WTC11 (cell line): ENCODE results near the gene ATN1.

Experiments used
- ATF2 ChIP-seq: sonication (generic); formaldehyde crosslinking; IDR thresholded peaks from 2 replicates; pipeline ENCODE4 v1.8.1; 2022; ENCODE audit warnings: low read depth, missing genetic modification reagents, borderline replicate concordance
- CBFB ChIP-seq: sonication (generic); formaldehyde crosslinking; IDR thresholded peaks from 2 replicates; pipeline ENCODE4 v1.8.1; 2022; ENCODE audit warnings: mild to moderate bottlenecking, low read depth, missing genetic modification reagents
- CREM ChIP-seq: sonication (generic); formaldehyde crosslinking; IDR thresholded peaks from 2 replicates; pipeline ENCODE4 v1.8.1; 2022; ENCODE audit warnings: mild to moderate bottlenecking, missing genetic modification reagents, moderate library complexity
- CTCF ChIP-seq: fragments of 200-600 bp; IDR thresholded peaks from 2 replicates; pipeline ENCODE4 v1.8.0; 2022; ENCODE audit warnings: antibody characterized with exemption
- ESRRA ChIP-seq: sonication (generic); formaldehyde crosslinking; IDR thresholded peaks from 2 replicates; pipeline ENCODE4 v1.8.1; 2022; ENCODE audit warnings: mild to moderate bottlenecking, missing genetic modification reagents, borderline replicate concordance
- FOXJ3 ChIP-seq: sonication (generic); formaldehyde crosslinking; IDR thresholded peaks from 2 replicates; pipeline ENCODE4 v1.9.0; 2021; ENCODE audit warnings: missing genetic modification reagents, mild to moderate bottlenecking, borderline replicate concordance
- MXD4 ChIP-seq: fragments of 250-450 bp; sonication (Bioruptor Pico); IDR thresholded peaks from 2 replicates; pipeline ENCODE4 v1.8.0; 2021; ENCODE audit warnings: mild to moderate bottlenecking, moderate library complexity, borderline replicate concordance
- NR3C1 ChIP-seq: sonication (generic); formaldehyde crosslinking; conservative IDR thresholded peaks from 2 replicates; pipeline ENCODE4 v1.8.1; 2023; ENCODE audit warnings: low read depth, mild to moderate bottlenecking, missing genetic modification reagents
- USF1 ChIP-seq: sonication (generic); formaldehyde crosslinking; IDR thresholded peaks from 2 replicates; pipeline ENCODE4 v1.8.0; 2022; ENCODE audit warnings: mild to moderate bottlenecking, missing genetic modification reagents
- ZNF219 ChIP-seq: sonication (generic); formaldehyde crosslinking; IDR thresholded peaks from 2 replicates; pipeline ENCODE4 v1.8.0; 2023; ENCODE audit warnings: missing genetic modification reagents, mild to moderate bottlenecking, borderline replicate concordance
- ZNF425 ChIP-seq: fragments of 250-450 bp; sonication (Bioruptor Pico); conservative IDR thresholded peaks from 2 replicates; pipeline ENCODE4 v1.9.0; 2021; ENCODE audit warnings: mild to moderate bottlenecking
- TF ChIP-seq, protein P1 (sequence below): sonication (generic); formaldehyde crosslinking; conservative IDR thresholded peaks from 2 replicates; pipeline ENCODE4 v1.8.1; 2022; ENCODE audit warnings: mild to moderate bottlenecking, missing genetic modification reagents

DNA sequence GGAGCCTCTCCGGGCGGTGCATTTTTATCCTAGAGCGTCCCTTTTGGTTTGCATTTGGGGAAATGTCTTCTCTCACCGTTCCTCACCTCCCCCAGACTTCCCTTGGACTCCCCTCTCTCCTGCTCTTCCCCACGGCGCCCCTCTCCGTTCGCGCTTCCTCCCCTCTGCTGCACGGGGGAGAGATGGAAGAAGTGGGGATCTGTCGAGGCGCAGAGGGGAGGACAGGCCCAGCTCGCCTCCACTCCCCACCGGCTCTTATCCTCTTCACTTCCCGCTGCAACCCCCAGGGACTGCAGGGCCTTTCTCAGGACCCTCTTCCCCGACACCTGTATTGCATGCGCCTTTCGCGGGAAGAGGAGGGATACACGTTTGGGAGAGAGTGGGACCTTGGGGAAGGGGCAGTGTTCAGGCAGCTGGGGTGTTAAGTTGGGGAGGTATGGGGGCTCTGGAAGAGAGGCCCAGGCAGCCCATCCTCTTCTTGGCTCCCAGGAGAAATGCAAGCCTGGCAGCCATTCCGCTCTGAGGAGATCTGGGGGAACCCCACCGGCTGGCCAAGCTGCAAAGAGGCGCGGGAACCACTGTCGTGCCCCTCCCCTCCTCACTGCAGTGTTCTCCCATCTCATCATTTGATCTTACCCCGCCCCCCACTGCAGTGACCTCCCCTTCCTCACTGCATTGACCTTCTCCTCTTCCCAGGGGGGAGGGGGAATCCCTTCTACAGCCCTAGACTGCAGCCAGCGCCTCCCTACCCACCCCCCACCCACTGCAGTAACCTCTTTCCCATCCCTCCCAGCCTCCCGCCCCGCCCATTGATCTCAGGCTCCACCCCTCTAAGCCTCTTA, 12.6 kb upstream of the ATN1 start:
- TF ChIP-seq ESRRA (no peak), CTCF (no peak), ZNF219 (CRISPR knock-in tag) (no peak), NR3C1 (CRISPR knock-in tag) (no peak), ZNF425 (no peak), USF1 (CRISPR knock-in tag) (no peak), ATF2 (CRISPR knock-in tag) (no peak), CREM (CRISPR knock-in tag) (no peak), FOXJ3 (CRISPR knock-in tag) (no peak), MXD4 (CRISPR knock-in tag) (no peak), CBFB (CRISPR knock-in tag) (no peak)
- TF ChIP-seq, protein P1, sequence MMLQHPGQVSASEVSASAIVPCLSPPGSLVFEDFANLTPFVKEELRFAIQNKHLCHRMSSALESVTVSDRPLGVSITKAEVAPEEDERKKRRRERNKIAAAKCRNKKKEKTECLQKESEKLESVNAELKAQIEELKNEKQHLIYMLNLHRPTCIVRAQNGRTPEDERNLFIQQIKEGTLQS (CRISPR knock-in tag), result no peak
